Caco-2 (cell line): ENCODE measurements around the gene FCN2. TPM values are rescaled to one million over a fixed set of nuclear protein-coding genes. Genes with fewer than 3 reads are reported as not detected.

Experiments
- BruUV-seq: library from RNA; stranded (reverse); fragments of 400-500 nt; replicated peaks from 2 replicates; lab custom pipeline; 2021; lab: Mats Ljungman, UMichigan
- CTCF ChIA-PET: fragments of 300-600 bp; sonication (Branson Sonifier 250); formaldehyde crosslinking; loops from one replicate; lab custom pipeline; 2022; ENCODE audit warnings: antibody characterized with exemption; lab: Charles Lee
- POLR2A ChIA-PET: fragments of 300-600 bp; sonication (Branson Sonifier 250); formaldehyde crosslinking; loops from one replicate; lab custom pipeline; 2022; ENCODE audit warnings: antibody characterized with exemption; lab: Charles Lee
- DNase-seq, 2 experiments: peaks; one replicate each; pipeline versions ENCODE4 v3.0.0 to v3.0.0-alpha.2; 2020 to 2022
- H3K27me3 ChIP-seq: replicated peaks from 2 replicates; pipeline ENCODE4 v1.6.0; 2011; ENCODE audit warnings: low read length; ENCODE audit not compliant: control insufficient read depth, insufficient read depth
- H3K36me3 ChIP-seq: 2 replicates; pipeline ENCODE4 v1.5.1; 2011; ENCODE audit warnings: low read length; ENCODE audit not compliant: control insufficient read depth, insufficient read depth
- H3K4me1 ChIP-seq: fragments of 250-450 bp; sonication (Bioruptor Pico); 2 replicates; pipeline ENCODE4 v1.5.1; 2020; ENCODE audit warnings: mild to moderate bottlenecking
- H3K4me3 ChIP-seq: 2 replicates; pipeline ENCODE4 v1.5.1; 2011; ENCODE audit warnings: low read depth, mild to moderate bottlenecking, control low read depth, low read length
- H3K9me3 ChIP-seq: fragments of 250-450 bp; sonication (Bioruptor Pico); 2 replicates; pipeline ENCODE4 v1.5.1; 2020; ENCODE audit warnings: mild to moderate bottlenecking, moderate library complexity
- H3K27ac Mint-ChIP-seq: one replicate; pipeline ENCODE4 v1.8.0; 2022; ENCODE audit warnings: mixed read lengths; ENCODE audit not compliant: unreplicated experiment
- H3K27me3 Mint-ChIP-seq: one replicate; pipeline ENCODE4 v1.8.0; 2022; ENCODE audit warnings: mixed read lengths; ENCODE audit not compliant: insufficient read depth, unreplicated experiment
- H3K36me3 Mint-ChIP-seq: one replicate; pipeline ENCODE4 v1.8.0; 2022; ENCODE audit warnings: mild to moderate bottlenecking, mixed read lengths; ENCODE audit not compliant: insufficient read depth, unreplicated experiment
- H3K4me1 Mint-ChIP-seq: one replicate; pipeline ENCODE4 v1.8.0; 2022; ENCODE audit warnings: low read depth, mixed read lengths; ENCODE audit not compliant: unreplicated experiment
- H3K4me3 Mint-ChIP-seq: one replicate; pipeline ENCODE4 v1.8.0; 2022; ENCODE audit warnings: mild to moderate bottlenecking, moderate library complexity, mixed read lengths; ENCODE audit not compliant: unreplicated experiment
- H3K9me3 Mint-ChIP-seq: one replicate; pipeline ENCODE4 v1.8.0; 2022; ENCODE audit warnings: mixed read lengths; ENCODE audit not compliant: unreplicated experiment
- CTCF ChIP-seq, 2 experiments: fragments of 200-600 bp in 1 of 2; IDR thresholded peaks; 1 replicate in 1 of 2; 2 replicates in 1 of 2; pipeline versions ENCODE4 v1.5.1 to v1.8.0; 2011 to 2022; ENCODE audit warnings: antibody characterized with exemption in 1 of 2, control low read depth in 1 of 2, inconsistent platforms in 1 of 2, low read depth in 1 of 2, low read length in 1 of 2, mild to moderate bottlenecking in 1 of 2, moderate library complexity in 1 of 2; ENCODE audit not compliant: insufficient read depth in 1 of 2, severe bottlenecking in 1 of 2, unreplicated experiment in 1 of 2
- intact Hi-C: fragments of 100-400 bp; cut with micrococcal nuclease; formaldehyde crosslinking; loops from one replicate; pipeline ENCODE4 v1.10.0; 2022; ENCODE audit not compliant: unreplicated experiment
- total RNA-seq: library from RNA; stranded (reverse); gene quantifications from 2 replicates; pipeline ENCODE4 v1.2.3, GENCODE V29; 2022

The FCN2 gene
- total RNA-seq, 1 experiment from 2014 or later, result not detected

GRCh38 chr9:134902936-134903335 is 22.3 kb downstream of the FCN2 start:
- Mint-ChIP-seq H3K4me3 (no peak overlapping the region), H3K4me1 (no peaks in the 10 kb centered on the region), H3K27me3 (peaks cover 8% of the 10 kb centered on the region), H3K27ac (no peak overlapping the region), H3K9me3 (peaks cover 14% of the 10 kb centered on the region), H3K36me3 (no peaks in the 10 kb centered on the region)
- no TSS peak for BruUV-seq
- intact Hi-C loops, result no loop called here
- no peak for TF ChIP-seq CTCF (IDR thresholded peaks at IDR 0.05; ENCODE audit: insufficient read depth in 1 of 2, low read depth in 1 of 2, low read length in 1 of 2, severe bottlenecking in 1 of 2, unreplicated experiment in 1 of 2)
- H3K4me3 ChIP-seq, result no peak overlapping the region
- H3K27me3 ChIP-seq, result no peaks in the 10 kb centered on the region; the same call in 1 of the 2 replicates
- DNase-seq, result no peak
- POLR2A ChIA-PET, result no interaction called here
- CTCF ChIA-PET, result no interaction called here
- H3K36me3 ChIP-seq, result no peaks in the 10 kb centered on the region
- H3K4me1 ChIP-seq, result no peaks in the 10 kb centered on the region
- H3K9me3 ChIP-seq, result no peaks in the 10 kb centered on the region

- no peaks in the 10 kb centered on the region for H3K9me3 ChIP-seq
- no peaks in the 10 kb centered on the region for H3K36me3 ChIP-seq
- Mint-ChIP-seq H3K4me1 (no peaks in the 10 kb centered on the region), H3K4me3 (no peak overlapping the region), H3K9me3 (no peaks in the 10 kb centered on the region), H3K27ac (no peak overlapping the region), H3K27me3 (peaks cover 15% of the 10 kb centered on the region), H3K36me3 (no peaks in the 10 kb centered on the region)
- no peak for DNase-seq
- POLR2A ChIA-PET, result no interaction called here
- no peak for TF ChIP-seq CTCF (IDR thresholded peaks at IDR 0.05; ENCODE audit: insufficient read depth in 1 of 2, low read depth in 1 of 2, low read length in 1 of 2, severe bottlenecking in 1 of 2, unreplicated experiment in 1 of 2)
- no TSS peak for BruUV-seq
- no peaks in the 10 kb centered on the region; the same call in 1 of the 2 replicates for H3K27me3 ChIP-seq
- CTCF ChIA-PET, result no interaction called here
- H3K4me1 ChIP-seq, result no peaks in the 10 kb centered on the region
- intact Hi-C loops, result no loop called here
- H3K4me3 ChIP-seq, result no peak overlapping the region
Observed at GRCh38 chr9:134908524-134909309, 28.1 kb downstream of the FCN2 start.

GRCh38 chr9:134909511-134910481 is 29.2 kb downstream of the FCN2 start:
- BruUV-seq, result no TSS peak
- no peaks in the 10 kb centered on the region for H3K36me3 ChIP-seq
- no peaks in the 10 kb centered on the region for H3K4me1 ChIP-seq
- Mint-ChIP-seq H3K27ac (no peak overlapping the region), H3K4me3 (no peak overlapping the region), H3K9me3 (no peaks in the 10 kb centered on the region), H3K27me3 (peaks cover 17% of the 10 kb centered on the region), H3K36me3 (no peaks in the 10 kb centered on the region), H3K4me1 (no peaks in the 10 kb centered on the region)
- H3K4me3 ChIP-seq, result no peak overlapping the region
- no peak for DNase-seq
- no peaks in the 10 kb centered on the region; the same call in 1 of the 2 replicates for H3K27me3 ChIP-seq
- POLR2A ChIA-PET, result interaction anchor here (0.6 kb wide), 1 partner anchor 256 kb away, joined by 3 read pairs; no protein-coding TSS in a partner anchor
- no peaks in the 10 kb centered on the region for H3K9me3 ChIP-seq
- CTCF ChIA-PET, result no interaction called here
- intact Hi-C loops, result no loop called here
- TF ChIP-seq CTCF (IDR thresholded peaks at IDR 0.05; ENCODE audit: insufficient read depth in 1 of 2, low read depth in 1 of 2, low read length in 1 of 2, severe bottlenecking in 1 of 2, unreplicated experiment in 1 of 2), result no peak
